GM19193 (cell line): Measurements from ENCODE around the gene TP53TG5.

Experiments used
- POLR2A ChIP-seq: IDR thresholded peaks from 4 replicates; pipeline ENCODE4 v1.6.1; 2011; ENCODE audit not compliant: insufficient read depth, insufficient read length; ENCODE audit errors: extremely low read depth

The TP53TG5 gene

DNA sequence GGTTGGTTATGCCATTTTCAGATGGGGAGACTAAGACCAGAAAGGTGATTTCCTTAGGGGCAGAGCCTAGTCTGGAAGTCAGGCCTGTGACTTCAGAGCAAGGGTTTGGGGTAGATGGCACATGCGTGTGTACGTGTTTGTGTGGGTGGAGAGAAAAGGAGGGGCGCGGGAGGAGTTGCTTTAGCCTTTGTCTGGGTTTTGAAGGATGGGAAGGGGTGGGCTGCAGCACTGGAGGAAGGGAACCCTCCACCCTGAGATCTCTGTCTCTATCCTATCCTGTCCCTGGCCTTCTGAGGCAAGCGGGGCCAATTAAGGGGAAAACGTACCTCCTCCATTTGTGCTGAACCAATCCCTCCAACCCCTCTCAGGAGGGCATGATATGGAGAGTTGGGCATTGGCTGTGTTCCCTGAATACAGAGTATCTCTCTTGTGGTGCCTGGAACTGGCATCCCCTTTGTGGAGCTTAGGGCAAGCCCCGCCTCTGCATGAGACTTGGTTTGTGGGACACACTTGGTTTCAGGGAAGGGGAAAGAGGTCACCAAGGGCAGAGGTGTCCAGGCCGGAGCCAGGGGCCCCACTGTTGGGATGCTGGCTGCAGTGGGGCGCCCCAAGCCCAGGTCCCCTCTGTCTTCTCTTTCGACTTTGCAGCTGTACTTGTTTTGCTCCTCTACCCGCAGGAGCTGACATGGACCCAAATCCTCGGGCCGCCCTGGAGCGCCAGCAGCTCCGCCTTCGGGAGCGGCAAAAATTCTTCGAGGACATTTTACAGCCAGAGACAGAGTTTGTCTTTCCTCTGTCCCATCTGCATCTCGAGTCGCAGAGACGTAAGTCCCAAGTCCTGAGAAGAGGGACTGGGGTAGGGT lies 29.9 kb upstream of the TP53TG5 start, which contains the start of gene DBNDD2:
Gene DBNDD2, plus strand, starts transcription at position 507 of the 863 bp plus-strand sequence. Its CDS starts 179 bp downstream, at position 686.
- TF ChIP-seq POLR2A = no peak

DNA sequence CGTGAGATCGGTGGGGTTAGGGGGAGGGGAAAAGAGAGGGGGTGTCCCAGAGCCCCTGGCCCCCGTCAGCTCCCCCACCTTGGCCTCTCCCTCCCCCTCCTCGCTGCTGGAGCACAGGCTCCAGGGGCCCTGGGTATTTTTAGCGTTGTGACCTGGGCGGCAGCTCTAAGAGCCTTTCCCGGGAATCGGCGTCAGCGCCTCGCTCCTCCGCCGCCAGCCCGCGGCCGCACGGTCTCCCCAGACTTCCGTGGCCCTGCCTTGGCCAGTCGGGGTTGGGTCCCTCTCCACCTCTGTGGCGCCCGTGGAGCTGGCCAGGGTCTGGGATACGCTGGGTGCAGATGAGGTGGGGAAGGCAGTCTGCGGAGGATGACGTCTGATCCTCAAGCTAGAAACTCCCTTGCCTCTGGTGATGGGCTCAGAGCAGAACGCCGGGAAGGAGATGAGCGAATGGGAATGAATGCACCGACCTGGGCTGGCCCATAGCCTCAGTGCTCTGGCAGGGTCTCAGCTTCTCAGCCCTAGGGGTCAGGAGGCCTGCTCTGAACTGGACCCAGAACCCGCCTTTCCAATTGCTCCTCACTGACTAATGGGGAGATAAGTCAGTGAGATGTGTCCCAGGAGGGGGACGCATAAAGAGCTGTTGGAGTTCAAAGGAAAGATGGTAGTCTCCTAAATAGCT lies 29.1 kb upstream of the TP53TG5 start:
- TF ChIP-seq POLR2A = no peak

- TF ChIP-seq POLR2A = no peak
These were observed 28.3 kb upstream of the TP53TG5 start for GRCh38 chr20:45406260-45407066.

GRCh38 chr20:45405571-45406259 lies 27.6 kb upstream of the TP53TG5 start:
- TF ChIP-seq POLR2A = no peak

GRCh38 chr20:45404438-45404837 lies 26.3 kb upstream of the TP53TG5 start:
- no peak for TF ChIP-seq POLR2A

DNA sequence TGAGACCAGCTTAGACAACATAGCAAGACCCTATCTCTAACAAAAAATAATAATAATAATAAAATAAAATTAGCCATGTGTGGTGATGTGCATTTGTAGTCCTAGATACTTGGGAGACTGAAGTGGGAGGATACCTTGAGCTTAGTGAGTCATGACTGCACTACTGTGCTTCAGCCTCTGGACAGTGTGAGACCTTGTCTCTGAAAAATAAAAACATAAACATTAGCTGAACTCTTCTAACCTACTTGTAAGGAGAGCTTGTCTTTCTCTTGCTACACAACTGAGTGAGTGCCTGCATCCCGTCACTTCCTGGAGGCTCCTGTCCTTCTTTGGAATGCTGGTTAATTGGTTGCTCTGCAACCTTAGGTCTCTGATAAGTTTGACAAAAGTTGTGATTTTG lies 24.8 kb upstream of the TP53TG5 start:
- TF ChIP-seq POLR2A = no peak

GRCh38 chr20:45400346-45401031 lies 22.4 kb upstream of the TP53TG5 start:
- no peak for TF ChIP-seq POLR2A

DNA sequence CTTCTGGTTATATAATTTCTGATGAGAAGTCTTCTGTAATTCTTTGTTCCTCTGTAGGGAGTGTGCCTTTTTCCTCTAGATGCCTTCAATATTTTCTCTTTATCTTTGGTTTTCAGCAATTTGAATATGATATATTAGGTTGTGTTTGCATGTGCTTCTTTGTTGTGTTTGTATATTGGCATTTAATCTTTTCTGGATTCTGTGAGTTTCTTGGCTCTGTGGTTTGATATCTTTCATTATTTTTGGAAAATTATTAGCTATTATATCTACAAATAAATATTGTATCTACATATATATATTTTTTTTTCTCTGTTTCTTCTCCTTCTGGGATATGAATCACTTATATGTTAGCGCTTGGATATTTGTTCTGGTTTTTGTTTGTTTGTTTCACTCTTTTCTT lies 20.9 kb upstream of the TP53TG5 start:
- no peak for TF ChIP-seq POLR2A

DNA sequence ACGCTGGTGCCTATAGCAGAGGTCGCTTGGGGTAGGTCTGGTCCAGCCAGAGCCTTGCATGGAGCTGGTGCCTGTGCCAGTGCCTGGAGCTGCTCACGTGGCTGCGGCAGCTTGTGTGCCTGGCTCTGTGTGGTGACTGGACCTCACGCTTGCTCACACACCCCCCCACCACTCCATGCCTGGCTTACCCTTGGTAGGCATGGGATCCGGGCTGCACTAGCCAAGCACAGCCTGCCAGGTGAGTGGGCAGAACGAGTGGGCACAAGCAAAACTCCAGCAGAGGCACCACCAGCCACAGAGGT lies 16.9 kb upstream of the TP53TG5 start:
- TF ChIP-seq POLR2A = no peak

DNA sequence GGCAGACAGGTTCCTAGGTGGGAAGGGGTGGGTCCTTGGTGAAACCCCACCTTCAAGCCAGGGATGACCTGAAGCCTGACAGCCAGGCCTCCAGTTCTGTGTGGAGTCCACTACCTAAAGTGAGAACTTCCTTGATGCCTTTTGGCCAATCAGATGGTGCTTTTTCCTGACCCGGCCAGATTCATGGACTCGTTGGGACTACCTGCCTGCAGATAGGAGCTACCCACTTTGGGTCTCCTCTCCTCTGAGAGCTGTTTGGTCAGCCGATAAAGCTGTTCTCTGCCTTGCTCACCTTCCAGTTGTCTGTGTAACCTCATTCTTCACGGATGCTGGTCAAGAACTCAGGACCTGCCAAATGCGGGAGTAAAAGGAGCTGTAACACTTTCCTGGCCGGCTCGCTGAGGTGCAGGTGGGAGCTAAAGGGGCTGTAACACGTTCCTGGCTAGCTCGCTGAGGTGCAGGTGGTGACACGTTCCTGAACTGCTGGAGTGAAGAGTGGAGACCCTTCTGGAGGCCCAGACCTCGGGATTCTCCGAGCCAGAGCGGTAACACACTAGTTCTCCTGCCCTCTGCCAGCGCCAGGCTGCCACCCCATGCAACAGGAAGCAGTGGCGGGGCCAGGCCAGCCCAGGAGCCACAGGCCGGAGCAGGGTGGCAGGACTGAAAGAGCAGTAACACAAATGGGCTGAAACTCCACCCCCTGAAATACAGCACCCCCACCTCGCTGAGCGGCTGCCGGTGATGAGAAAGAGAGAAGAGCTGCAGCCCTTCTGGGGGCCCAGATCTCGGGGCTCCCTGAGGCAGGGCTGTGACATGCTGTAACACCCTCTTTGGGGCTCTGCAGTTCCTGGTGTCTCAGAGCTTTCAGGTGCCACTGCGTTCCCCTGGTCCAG lies 16.3 kb upstream of the TP53TG5 start:
- TF ChIP-seq POLR2A = no peak

DNA sequence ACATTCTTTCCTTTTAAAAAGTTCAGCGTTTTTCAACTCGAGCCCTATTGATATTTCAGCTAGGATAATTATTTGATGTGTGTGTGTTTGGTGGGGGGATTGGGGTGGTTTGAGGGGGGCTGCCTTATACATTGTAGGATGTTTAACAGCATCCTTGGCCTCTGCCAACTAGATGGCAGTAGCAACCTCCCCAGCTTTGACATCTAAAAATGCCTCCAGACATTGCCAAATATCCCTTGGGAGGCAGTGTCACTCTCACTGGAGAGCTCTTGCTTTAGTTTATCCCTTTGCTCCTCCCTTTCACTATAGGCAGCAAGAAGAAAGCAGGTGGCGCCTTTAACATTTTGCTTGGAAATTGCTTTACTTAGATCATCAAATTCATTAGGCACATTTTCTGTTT lies 14.6 kb upstream of the TP53TG5 start:
- TF ChIP-seq POLR2A = no peak

GRCh38 chr20:45391559-45391958 lies 13.4 kb upstream of the TP53TG5 start:
- TF ChIP-seq POLR2A = no peak

- TF ChIP-seq POLR2A = no peak
These were observed 12.8 kb upstream of the TP53TG5 start for GRCh38 chr20:45390931-45391330.
